ENCODE measurements around the gene PCBP4.

DNA sequence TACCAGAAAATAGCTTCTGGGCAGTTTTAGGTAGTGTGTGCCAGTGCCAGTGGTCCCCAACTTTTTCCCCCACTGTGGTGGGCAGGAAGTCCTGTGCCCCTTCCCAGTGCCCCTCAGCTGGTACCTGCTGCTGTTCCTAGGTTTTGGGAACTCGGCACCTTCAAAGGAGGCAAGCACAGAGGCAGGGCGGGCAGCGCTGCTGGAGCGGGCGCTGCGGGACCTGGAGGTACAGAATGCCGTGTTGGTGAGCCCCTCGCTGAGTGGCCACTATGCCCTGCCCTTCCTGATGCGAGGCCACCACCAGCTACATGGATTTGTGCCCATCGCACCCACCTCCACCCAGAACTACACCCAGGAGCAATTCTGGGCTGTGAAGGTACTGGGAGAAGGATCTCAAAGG is 13.0 kb upstream of the PCBP4 start:
- TF ChIP-seq, protein P1, sequence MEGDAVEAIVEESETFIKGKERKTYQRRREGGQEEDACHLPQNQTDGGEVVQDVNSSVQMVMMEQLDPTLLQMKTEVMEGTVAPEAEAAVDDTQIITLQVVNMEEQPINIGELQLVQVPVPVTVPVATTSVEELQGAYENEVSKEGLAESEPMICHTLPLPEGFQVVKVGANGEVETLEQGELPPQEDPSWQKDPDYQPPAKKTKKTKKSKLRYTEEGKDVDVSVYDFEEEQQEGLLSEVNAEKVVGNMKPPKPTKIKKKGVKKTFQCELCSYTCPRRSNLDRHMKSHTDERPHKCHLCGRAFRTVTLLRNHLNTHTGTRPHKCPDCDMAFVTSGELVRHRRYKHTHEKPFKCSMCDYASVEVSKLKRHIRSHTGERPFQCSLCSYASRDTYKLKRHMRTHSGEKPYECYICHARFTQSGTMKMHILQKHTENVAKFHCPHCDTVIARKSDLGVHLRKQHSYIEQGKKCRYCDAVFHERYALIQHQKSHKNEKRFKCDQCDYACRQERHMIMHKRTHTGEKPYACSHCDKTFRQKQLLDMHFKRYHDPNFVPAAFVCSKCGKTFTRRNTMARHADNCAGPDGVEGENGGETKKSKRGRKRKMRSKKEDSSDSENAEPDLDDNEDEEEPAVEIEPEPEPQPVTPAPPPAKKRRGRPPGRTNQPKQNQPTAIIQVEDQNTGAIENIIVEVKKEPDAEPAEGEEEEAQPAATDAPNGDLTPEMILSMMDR (IDR thresholded peaks at IDR 0.05): no peak
- TF ChIP-seq POLR2A (IDR thresholded peaks at IDR 0.05) (no peak), POLR2AphosphoS5 (IDR thresholded peaks at IDR 0.05) (no peak)
